ENCODE results near the gene ALKAL2.

The ALKAL2 gene

DNA sequence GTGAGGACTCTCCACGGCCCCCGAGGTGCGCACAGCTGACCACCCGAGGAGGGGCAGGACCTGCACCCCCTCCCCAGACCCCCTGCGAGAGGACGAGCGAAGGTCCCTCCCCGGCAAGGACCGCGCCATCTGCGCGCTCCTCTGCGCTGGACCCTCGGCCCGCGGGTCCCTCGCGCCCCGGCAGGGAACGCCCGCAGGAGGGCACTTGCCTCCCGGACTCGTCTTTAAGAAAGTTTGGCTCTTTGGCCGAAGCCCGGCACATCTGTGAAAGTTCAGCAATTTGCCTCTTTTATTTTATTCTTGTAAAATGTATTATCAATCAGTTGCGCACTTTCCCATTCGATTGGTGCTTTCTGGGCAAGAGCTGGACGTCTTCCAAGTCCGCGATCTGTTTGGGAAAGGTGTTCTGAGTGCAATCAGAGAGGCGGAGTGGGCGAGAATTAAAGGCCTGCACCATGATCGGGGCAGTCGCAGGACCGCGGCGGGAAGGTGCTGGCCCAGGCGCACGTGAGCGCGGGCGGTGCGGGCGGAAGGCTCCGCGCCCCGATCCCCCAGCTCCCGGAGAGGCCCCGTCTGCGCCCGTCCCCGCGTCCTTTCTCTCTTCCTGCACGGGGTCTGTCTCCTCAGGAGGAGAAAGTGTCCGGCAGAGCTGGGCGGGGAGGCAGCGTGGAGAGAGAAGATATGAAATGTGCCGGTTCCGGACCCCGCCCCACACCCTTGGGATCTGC is 1.6 kb upstream of the ALKAL2 start:
- DNase-seq = no peak

DNA sequence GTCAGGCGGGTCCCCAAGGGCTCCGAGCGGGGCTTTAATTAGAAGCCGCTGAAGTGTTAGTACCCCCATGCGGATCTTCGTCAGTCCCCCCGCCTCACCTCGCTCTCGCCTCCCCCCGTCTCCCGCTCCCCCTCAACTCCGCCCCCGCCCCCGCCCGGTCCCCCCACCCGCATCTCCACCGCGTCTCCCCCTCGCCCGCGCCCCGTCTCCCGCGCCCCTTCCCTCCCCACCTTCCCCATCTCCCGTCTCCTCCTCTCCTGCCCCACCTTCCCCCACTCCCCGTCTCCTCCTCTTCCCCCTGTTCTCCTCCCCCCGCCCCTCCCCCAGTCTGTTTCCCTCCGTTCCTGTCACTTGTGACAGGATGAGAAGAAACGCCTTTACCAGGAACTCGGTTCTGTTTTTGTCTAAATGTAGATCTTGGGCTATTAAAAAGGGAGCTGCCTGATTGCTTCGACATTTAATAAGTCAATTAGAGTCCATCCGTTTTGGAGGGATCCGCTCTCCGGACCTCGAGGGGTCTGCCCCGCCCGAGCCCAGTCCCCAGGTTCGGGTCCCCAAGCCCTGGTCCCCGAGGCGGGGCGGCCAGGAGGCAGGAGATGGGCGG is 969 bp upstream of the ALKAL2 start:
- DNase-seq = no peak

DNA sequence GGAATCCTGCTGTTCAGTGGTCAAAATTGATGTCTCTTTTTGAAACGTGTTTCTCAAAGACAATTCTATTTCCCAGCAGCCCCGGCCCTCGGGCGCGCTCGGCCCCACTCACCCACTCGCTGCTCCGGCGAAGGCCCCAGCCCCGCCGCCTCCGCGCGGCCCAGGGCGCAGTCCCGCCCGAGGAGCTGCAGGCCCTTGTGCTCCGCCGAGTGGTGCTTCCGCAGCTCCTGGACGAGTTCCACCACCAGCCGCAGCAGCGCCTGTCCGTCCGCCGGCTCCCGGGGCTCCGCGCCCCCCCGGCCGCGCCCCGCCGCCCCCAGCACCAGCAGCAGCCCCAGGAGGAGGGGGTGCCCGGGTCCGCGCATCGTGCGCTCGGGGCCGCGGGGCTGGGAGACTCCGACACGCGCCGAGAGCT is 413 bp downstream of the ALKAL2 start:
- DNase-seq = no peak

DNA sequence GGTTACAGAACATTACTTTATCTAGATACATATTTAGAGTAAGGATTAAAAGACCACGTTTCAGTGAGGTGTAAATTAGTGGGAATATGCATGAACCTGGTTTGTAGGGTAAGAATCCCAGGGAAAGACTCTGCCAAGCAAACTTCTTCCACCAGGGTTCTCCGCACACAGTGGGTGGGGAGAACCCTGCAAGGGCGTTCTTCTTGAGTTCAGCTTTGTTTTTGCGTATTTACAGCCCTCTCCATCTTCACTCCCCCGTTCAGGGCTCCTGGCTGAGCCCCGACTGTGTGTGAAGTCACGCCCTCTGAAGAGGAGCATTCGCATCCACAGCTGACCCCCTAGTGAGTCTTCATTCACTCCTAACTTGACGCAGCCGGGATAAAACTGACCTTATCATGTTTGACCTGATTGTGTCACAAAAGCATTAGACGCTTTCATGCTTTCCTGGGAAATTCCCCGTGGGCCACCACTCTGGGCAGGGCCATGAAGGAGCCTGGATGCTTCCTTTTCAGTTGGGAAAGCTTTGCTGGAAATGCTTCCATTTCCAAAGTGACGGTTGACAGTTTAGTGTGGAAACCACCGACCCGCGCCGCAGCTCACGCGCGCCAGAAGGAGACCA is 1.0 kb downstream of the ALKAL2 start:
- no peak for DNase-seq

DNA sequence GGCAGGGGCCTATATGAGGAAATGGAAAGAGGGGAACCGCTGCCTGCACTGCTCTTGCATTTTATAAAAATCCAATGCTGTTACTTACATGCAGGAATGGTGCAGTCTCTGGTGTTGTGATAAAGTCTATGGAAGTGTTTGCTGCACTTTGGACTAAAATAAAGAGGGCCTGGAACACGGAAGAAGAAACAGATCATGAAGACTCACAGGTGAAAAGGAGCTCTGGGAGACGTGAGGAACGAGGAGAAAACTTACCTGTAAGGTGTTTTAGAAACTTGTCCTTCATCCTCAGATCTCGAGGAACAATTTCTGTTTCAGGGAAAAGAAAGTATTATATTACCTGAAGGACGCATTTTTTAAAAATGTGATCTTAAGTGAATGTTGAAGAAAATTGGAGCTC is 1.9 kb downstream of the ALKAL2 start:
- no peak for DNase-seq

DNA sequence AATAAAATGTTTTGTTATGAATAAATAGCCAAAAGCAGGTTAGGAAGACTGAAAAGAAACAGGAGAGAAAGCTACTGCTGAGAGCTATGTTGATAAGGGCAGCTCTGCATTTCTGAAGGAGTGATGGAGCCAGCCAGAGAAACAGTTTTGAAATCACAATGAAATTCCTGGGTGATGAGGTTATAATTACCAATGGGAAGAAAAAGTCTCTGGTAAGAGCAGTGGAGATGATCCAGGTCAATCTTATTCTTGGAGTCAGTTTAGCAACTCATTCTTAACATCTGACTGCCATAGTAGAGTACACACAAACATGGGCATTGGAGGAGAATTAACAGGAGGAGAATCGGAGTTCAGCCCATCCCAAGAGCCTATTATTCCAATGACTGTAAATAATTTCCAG is 2.4 kb downstream of the ALKAL2 start:
- no peak for DNase-seq

DNA sequence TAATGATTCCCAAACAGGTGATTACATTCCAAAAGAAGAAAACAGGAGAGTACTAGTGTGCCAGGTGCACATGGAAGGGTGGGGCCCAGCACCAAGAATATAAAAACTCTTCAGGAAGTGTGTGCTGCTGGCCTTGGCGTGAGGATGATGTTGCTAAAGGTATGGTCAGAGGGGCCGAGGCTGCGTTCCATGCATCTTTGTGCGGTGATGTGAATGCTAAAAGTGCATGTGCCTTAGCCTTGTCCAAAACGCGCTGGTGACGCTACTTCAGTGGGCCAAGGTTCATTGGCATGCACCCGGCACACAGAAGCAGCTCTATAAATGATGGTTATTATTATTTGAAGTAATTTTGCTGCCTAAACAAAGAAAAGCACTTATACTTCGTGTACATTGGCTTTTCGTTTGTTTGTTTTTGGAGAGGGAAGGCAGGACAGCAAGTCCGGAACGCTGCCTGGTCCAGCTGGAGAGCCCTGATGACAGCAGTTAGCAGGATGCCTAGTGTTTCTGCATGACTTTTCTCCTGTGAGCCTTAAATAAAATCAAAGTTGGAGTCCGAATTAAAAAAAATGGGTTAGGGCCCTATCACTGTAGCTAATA is 2.9 kb downstream of the ALKAL2 start:
- DNase-seq = no peak

DNA sequence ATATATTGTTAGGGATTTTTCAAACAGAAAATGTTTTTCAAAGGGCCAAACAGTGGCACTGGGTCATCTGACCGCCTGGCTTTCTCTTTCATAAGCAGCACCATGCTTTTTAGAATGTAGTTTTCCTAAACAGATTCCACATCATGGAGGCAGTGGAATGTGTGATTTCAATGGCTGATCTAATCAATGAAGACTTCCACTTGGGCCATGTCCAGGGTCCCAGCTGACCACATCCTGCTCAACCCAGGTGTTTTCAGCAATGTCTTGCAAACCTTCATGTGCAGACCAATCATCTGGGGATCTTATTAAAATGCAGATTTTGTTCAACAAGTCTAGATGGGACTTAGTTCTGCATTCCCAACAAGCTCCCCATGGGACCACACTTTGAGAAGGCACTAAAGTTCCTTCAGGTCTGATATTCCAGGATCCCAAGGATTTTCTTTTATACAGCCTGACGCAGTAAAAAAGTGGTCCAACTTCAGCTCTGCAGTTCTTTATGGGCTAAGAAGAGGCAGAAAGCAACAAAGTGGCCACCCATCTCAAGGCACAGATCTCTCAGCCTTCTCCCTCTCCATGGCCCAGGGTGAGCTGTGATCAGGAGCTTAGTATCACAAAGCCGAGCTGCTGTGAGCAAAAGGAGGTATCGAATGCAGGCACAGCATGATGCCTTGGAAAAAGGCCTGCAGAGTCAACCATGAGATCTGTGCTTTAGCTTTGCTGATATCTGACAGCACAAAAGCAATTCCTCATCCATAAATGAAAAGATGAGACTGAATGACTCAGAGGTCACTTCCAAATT is 3.7 kb downstream of the ALKAL2 start:
- no peak for DNase-seq

DNA sequence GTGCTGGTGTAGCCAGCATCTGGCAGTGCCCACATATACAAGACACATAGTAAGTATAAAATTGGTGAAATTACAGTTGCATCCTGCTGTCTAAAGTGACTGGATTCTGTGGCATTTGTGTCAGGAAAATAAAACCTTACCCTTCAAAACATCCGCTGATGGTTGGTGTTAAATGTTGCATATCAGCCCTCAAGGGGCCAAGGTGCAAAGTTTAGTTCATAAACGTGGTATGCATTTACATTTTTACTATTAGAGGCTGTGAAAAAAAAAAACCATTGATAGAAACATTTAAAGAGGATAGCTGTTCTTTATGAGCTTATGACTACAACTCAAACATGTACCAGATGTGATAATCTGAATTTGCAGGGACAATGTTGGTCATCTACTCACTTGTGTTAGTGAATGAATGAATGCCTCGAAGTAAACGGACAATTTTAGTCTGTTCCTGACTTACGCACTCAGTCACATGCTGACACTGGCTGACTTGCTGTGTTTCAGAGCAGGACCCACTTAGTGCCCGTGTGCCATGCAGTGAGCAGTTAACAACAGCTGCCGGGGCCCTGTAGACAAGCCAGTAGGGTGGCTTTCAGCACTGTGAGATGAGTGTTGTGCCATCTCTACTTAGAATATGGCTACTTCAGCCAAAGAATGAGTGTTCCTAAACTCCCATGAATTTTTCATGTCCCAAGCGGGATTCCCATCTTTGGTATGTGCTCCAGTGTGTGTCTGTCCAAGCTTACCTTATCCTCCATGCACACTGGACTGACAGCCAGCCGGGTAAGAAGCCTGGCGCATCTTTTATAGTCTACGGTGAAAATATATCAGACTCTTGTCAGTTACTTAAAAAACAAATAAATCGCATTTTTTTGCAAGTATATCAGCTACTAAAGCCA is 5.3 kb downstream of the ALKAL2 start:
- no peak for DNase-seq

DNA sequence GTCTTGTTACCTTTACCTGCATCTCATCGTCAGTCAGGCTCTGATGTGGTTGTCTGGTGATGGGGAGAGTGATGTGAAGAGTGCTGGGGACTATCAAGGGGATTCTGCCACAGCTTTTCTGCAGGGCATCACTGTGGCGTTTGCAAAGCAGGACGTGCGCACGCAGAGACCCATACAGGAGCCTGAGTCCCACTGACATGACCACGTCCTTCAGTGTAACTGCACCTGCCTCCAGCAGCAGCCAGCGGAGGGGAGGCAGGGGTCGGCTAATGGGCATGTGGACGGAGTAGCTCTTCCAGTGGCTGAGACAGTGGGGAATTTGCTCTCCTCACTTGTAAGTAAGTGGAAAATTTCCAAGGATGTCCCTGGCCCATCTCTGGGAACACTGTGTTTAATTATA is 6.5 kb downstream of the ALKAL2 start:
- DNase-seq = no peak

DNA sequence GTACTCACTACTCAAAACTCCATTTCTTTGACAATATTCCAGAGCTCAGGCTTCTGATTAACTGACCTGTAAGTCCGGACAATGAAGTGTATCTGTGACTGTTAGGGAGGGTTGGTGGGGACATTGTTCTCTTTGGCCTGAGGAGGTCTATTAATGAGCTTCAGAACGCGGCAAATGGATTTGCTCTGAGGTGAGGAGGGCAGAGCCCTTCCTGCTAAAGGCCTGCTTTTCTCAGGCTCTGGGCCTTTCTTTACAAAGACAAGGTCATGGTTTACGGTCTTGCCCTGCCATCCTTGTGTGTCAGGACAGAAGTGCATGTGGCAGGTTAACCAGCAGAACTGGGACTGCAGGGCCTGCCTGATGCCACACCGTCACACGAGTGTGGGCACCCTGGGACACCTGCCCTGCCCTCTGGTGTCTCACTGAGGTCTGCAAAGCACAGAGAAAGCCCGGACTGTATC is 7.2 kb downstream of the ALKAL2 start:
- no peak for DNase-seq

DNA sequence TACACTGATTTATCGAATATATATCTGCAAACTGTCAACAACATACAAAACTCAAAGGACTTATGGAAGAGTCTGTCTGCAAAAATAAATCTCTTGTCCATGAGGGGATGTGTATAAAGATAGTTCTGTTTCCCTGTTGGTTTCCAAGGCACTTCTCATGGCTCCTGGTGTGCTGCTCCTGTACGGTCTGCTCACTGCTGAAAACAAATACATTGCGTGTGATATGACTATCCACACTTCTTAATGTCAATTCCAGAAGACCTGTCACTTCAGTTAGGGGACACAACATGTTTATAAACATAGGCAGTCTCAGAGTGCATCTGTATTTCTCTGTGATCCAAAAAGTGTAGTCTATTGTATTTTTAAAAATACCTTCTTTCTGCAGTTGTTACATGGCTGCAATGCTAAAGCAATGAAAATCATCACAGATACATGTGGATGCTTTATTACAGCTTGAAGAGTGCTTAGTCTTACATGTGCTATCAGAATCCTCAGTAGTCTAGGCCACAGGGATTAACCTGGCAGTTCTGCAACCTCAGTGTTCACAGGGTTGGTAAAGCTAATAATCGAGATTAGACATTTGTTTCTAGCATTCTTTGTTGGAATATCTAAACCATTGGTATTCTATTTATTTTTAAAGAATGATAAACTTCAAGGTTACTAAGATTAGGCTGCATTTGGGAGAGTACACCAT is 7.8 kb downstream of the ALKAL2 start:
- no peak for DNase-seq

DNA sequence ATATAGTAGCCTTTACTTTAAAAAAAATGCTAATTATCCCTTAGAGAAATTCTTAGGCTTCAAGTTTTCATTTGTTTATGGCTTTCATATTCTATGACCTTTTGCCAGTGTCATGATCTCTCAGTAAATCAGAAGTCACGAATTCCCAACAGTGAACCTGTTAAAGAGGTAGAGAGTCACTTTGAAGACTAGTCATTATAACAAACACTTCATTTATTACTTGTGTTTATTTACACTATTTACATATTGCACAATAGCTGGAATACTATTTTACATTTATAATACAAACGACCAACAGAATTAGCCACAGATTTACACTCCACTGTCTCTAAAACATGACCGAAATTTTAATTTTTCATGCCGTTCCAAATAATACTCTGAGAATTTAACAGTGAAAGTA is 8.5 kb downstream of the ALKAL2 start:
- no peak for DNase-seq

DNA sequence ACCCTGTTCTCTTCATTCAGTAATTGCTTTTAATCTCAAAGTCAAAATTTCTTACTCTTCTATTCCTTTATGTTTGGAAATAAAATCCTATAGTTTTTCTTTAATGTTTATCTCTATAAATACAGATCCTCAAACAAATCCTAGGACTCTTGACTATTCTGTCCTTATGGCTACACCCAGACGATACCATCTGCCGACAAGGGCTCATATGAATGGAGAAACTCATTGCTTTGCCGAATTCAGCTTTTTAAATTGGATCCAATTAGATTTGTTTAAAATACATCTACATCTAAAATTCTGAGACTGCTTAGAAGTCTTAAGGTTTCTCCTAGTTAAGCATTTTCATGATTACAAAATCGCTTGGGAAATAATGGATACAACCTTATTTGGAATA is 9.0 kb downstream of the ALKAL2 start:
- DNase-seq = no peak

DNA sequence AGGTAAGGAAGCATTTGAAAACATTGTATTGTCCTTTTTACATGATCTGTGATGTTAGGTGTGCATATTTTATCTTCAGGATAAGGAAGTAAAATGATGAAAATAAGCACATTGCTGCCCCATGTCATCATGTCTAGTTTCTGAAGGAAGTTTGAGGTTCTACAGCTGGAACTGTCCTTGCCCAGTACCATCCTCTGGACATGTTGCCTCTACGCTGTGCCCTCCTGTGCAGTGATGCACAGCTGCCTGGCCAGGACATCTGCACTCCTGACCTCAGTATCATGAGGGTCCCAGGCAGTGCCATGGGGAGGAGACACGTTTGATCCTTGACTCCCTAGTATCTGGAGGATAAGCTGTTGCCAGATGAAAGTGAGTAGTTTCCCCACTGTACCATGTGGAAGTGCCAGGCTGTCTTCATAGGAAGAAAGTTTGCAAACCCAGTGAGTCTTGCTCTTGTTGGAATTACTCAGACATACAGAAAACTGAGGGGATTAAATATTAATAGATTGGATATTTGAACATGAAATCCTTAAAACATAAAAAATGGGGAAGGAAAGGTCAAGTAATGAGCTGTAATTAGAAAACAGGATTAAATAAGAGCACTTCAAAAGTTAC is 9.5 kb downstream of the ALKAL2 start:
- DNase-seq = no peak

DNA sequence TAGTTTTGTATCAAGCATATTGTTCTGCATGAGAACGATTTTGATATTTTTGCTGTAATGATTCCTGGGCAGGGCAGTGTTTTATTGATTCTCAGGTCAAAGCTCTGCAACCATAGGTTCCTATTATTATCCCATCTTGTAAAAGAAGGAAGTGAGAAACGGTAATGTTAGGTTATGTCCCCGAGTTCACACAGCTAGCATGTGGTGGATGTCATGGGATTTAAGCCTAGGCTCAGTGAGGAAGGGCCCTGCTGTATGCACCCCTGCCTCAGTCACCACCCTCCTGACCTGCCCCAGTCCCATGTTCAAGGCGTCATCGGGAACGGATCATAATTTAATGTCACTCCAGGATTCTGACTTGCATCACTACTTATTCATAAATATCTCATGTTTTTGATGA is 12.4 kb downstream of the ALKAL2 start:
- DNase-seq = no peak

DNA sequence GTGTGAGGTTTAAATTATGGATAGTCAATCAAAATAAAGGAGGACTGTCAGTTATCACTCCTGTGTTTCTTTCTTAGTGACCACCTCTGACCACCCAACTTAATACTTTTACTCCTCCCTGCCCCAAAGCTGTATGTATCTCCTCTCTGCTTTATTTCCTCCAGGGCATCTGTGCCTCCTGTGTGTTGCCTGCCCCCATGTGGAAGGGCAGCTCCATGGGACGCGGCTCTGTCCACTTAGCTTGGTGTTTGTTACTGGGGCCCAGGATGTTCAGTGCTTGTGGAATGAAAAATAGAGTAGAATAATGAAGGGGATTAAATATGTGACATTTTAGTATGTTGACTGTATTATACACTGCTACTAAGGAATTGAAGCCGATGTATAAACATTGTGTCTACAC is 13.4 kb downstream of the ALKAL2 start:
- DNase-seq = no peak

DNA sequence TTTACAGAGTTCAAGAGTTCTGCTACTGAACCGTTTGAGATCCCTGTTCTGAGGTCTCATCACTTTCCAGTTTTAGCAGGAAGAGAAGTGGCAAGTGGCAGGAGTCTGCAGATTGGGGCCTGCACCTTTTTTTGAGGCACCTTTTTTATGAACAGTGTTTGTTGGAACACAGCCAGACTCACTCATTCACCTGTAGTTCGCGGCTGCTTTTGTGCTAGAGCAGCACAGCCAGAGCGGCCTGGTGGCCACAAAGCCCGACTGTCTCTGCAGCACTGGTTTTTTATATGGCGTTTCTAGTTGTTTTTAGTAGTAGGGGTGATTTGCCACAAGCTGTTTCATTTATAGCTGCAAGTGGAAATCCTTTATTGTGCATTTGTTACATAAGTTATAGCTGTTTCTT is 14.6 kb downstream of the ALKAL2 start:
- DNase-seq = no peak

DNA sequence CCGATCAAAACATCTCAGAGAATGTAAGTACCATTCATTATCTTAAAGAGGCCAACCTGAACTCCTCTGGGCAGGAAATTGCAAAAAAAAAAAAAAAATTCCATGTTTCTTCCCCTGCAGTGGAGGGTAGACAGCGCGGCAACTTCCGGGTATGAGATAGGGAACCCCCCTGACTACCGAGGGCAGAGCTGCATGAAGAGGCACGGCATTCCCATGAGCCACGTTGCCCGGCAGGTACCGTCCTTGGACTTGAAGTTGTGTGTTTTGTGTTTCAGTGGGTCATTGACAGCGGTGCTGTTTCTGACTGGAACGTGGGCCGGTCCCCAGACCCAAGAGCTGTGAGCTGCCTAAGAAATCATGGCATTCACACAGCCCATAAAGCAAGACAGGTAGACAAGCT is 16.0 kb downstream of the ALKAL2 start:
- no peak for DNase-seq

DNA sequence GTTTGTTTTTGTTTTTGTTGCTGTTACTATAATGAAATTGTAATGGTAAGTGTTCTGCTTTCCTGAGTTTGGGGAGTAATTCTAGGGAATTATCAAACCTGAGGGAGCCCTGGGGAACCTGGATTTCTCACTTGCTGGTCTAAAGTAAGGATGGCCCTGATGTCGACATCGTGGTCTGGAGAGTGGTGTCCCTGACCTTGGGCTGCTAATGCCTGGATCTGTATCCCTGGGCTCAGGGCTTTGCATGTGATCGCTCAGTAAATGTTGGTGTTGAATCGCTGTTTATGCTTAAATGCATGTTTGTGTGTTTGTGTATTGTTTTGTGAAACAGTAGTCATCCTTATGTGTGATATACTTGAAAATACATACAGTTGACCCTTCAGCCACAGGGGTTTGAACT is 17.0 kb downstream of the ALKAL2 start:
- DNase-seq = no peak

Data from NCI-H446 (cell line).